HEK293 (cell line): ENCODE measurements around the gene ERBB4.

Experiments
- CTCF ChIA-PET: fragments of 350-600 bp; formaldehyde crosslinking; extraction: SDS; loops from one replicate; lab custom pipeline; 2021; ENCODE audit warnings: antibody characterized with exemption; lab: Yijun Ruan, JAX
- POLR2A ChIA-PET: fragments of 300-600 bp; formaldehyde crosslinking; extraction: SDS; loops from one replicate; lab custom pipeline; 2020; ENCODE audit warnings: antibody characterized with exemption, inconsistent platforms; lab: Yijun Ruan, JAX
- H3K27ac ChIP-seq: fragments of 200-500 bp; sonication (Bioruptor generic); 2 replicates; pipeline ENCODE4 v1.5.1; 2014; ENCODE audit warnings: low read depth, low read length, control low read depth, inconsistent platforms; ENCODE audit errors: extremely low read depth
- H3K36me3 ChIP-seq, 2 experiments: fragments of 200-500 bp in 1 of 2; sonication (Bioruptor generic) in 1 of 2; 1 replicate in 1 of 2; 2 replicates in 1 of 2; pipeline ENCODE4 v1.5.1; 2014 to 2017; ENCODE audit warnings: inconsistent platforms in 2 of 2, low read length in 2 of 2; ENCODE audit not compliant: control insufficient read depth in 2 of 2, insufficient read depth in 1 of 2
- H3K4me1 ChIP-seq: fragments of 200-500 bp; sonication (Bioruptor generic); 2 replicates; pipeline ENCODE4 v1.5.1; 2014; ENCODE audit warnings: mild to moderate bottlenecking, low read length, inconsistent platforms; ENCODE audit not compliant: control insufficient read depth, insufficient read depth
- H3K4me3 ChIP-seq: 2 replicates; pipeline ENCODE4 v1.5.1; 2011; ENCODE audit warnings: low read depth, mild to moderate bottlenecking, control low read depth, low read length, moderate library complexity
- H3K9me3 ChIP-seq: fragments of 200-500 bp; sonication (Bioruptor generic); 2 replicates; pipeline ENCODE4 v1.5.1; 2014; ENCODE audit warnings: low read depth, low read length, inconsistent platforms; ENCODE audit not compliant: control insufficient read depth, insufficient read depth
- ATF2 ChIP-seq: fragments of 450-650 bp; formaldehyde crosslinking; IDR thresholded peaks from 2 replicates; pipeline ENCODE4 v1.5.1; 2016; ENCODE audit warnings: missing biosample characterization, missing genetic modification characterization, low read depth
- EGR2 ChIP-seq: fragments of 450-650 bp; formaldehyde crosslinking; IDR thresholded peaks from 2 replicates; pipeline ENCODE4 v1.5.1; 2016; ENCODE audit warnings: low read depth, missing biosample characterization, missing genetic modification characterization
- GLIS1 ChIP-seq: fragments of 450-650 bp; formaldehyde crosslinking; IDR thresholded peaks from 2 replicates; pipeline ENCODE4 v1.5.1; 2016; ENCODE audit warnings: missing biosample characterization, missing genetic modification characterization
- HOXC10 ChIP-seq: sonication (generic); formaldehyde crosslinking; IDR thresholded peaks from 2 replicates; pipeline ENCODE4 v1.8.1; 2023; ENCODE audit warnings: mild to moderate bottlenecking, missing genetic modification reagents
- MEIS1 ChIP-seq: sonication (generic); formaldehyde crosslinking; IDR thresholded peaks from 2 replicates; pipeline ENCODE4 v1.8.1; 2022; ENCODE audit warnings: missing genetic modification reagents, mild to moderate bottlenecking, borderline replicate concordance
- PBX3 ChIP-seq: sonication (generic); formaldehyde crosslinking; IDR thresholded peaks from 2 replicates; pipeline ENCODE4 v1.8.1; 2022; ENCODE audit warnings: mild to moderate bottlenecking, moderate library complexity, missing genetic modification reagents
- YY1 ChIP-seq: fragments of 450-650 bp; formaldehyde crosslinking; IDR thresholded peaks from 2 replicates; pipeline ENCODE4 v1.5.1; 2018; ENCODE audit warnings: missing biosample characterization, missing genetic modification characterization
- ZBTB1 ChIP-seq: fragments of 450-650 bp; formaldehyde crosslinking; IDR thresholded peaks from 2 replicates; pipeline ENCODE4 v1.5.1; 2016; ENCODE audit warnings: missing biosample characterization, missing genetic modification characterization
- ZBTB49 ChIP-seq: fragments of 450-650 bp; formaldehyde crosslinking; IDR thresholded peaks from 2 replicates; pipeline ENCODE4 v1.5.1; 2016; ENCODE audit warnings: missing biosample characterization, missing genetic modification characterization, low read depth
- ZBTB6 ChIP-seq: fragments of 450-650 bp; formaldehyde crosslinking; IDR thresholded peaks from 2 replicates; pipeline ENCODE4 v1.5.1; 2017; ENCODE audit warnings: missing biosample characterization, missing genetic modification characterization
- ZNF10 ChIP-seq: fragments of 450-650 bp; formaldehyde crosslinking; IDR thresholded peaks from 2 replicates; pipeline ENCODE4 v1.5.1; 2017; ENCODE audit warnings: missing biosample characterization, missing genetic modification characterization
- ZNF121 ChIP-seq: fragments of 450-650 bp; formaldehyde crosslinking; IDR thresholded peaks from 2 replicates; pipeline ENCODE4 v1.5.1; 2016; ENCODE audit warnings: missing biosample characterization, missing genetic modification characterization
- ZNF155 ChIP-seq: fragments of 450-650 bp; formaldehyde crosslinking; IDR thresholded peaks from 2 replicates; pipeline ENCODE4 v1.5.1; 2016; ENCODE audit warnings: missing biosample characterization, missing genetic modification characterization
- ZNF157 ChIP-seq: fragments of 450-650 bp; formaldehyde crosslinking; IDR thresholded peaks from 2 replicates; pipeline ENCODE4 v1.5.1; 2016; ENCODE audit warnings: missing biosample characterization, missing genetic modification characterization
- ZNF18 ChIP-seq: fragments of 450-650 bp; formaldehyde crosslinking; IDR thresholded peaks from 2 replicates; pipeline ENCODE4 v1.5.1; 2016; ENCODE audit warnings: missing biosample characterization, missing genetic modification characterization
- ZNF2 ChIP-seq: fragments of 450-650 bp; formaldehyde crosslinking; IDR thresholded peaks from 2 replicates; pipeline ENCODE4 v1.5.1; 2016; ENCODE audit warnings: missing biosample characterization, missing genetic modification characterization
- ZNF221 ChIP-seq: fragments of 450-650 bp; formaldehyde crosslinking; IDR thresholded peaks from 2 replicates; pipeline ENCODE4 v1.5.1; 2017; ENCODE audit warnings: missing biosample characterization, missing genetic modification characterization, borderline replicate concordance
- ZNF239 ChIP-seq: fragments of 450-650 bp; formaldehyde crosslinking; IDR thresholded peaks from 2 replicates; pipeline ENCODE4 v1.5.1; 2016; ENCODE audit warnings: missing biosample characterization, missing genetic modification characterization
- ZNF274 ChIP-seq, 2 experiments: fragments of 200-500 bp in 1 of 2; fragments of 450-650 bp in 1 of 2; sonication (Bioruptor generic) in 1 of 2; formaldehyde crosslinking in 1 of 2; IDR thresholded peaks; 2 replicates each; pipeline versions ENCODE4 v1.5.1 to v1.6.1; 2014 to 2016; ENCODE audit warnings: borderline replicate concordance in 1 of 2, inconsistent platforms in 1 of 2, low read length in 1 of 2, missing biosample characterization in 1 of 2, missing genetic modification characterization in 1 of 2
- ZNF324 ChIP-seq: fragments of 450-650 bp; formaldehyde crosslinking; IDR thresholded peaks from 2 replicates; pipeline ENCODE4 v1.5.1; 2016; ENCODE audit warnings: missing biosample characterization, missing genetic modification characterization
- ZNF433 ChIP-seq: fragments of 450-650 bp; formaldehyde crosslinking; IDR thresholded peaks from 2 replicates; pipeline ENCODE4 v1.5.1; 2016; ENCODE audit warnings: missing biosample characterization, missing genetic modification characterization, low read depth
- ZNF488 ChIP-seq: fragments of 450-650 bp; formaldehyde crosslinking; IDR thresholded peaks from 2 replicates; pipeline ENCODE4 v1.5.1; 2016; ENCODE audit warnings: missing biosample characterization, missing genetic modification characterization
- ZNF76 ChIP-seq: fragments of 450-650 bp; formaldehyde crosslinking; IDR thresholded peaks from 2 replicates; pipeline ENCODE4; 2016; ENCODE audit warnings: low read depth, missing biosample characterization, missing genetic modification characterization, borderline replicate concordance

ERBB4 gene

GRCh38 chr2:212265777-212266176 is 272.8 kb downstream of the ERBB4 start:
- Histone ChIP-seq H3K9me3 (no peaks in the 10 kb centered on the region), H3K36me3 (no peaks in the 10 kb centered on the region), H3K4me1 (no peaks in the 10 kb centered on the region), H3K4me3 (no peak overlapping the region), H3K27ac (no peak overlapping the region)
- ChIA-PET CTCF (interaction anchor here (0.7 to 1.2 kb wide), 2 partner anchors 23 to 521 kb away, joined by 3 read pairs; no protein-coding TSS in a partner anchor), POLR2A (no interaction called here)
- TF ChIP-seq ZBTB49 (tag by site-specific recombination) (no peak), GLIS1 (tag by site-specific recombination) (no peak), ZBTB1 (tag by site-specific recombination) (no peak), MEIS1 (CRISPR knock-in tag) (no peak), ZNF155 (tag by site-specific recombination) (no peak), PBX3 (CRISPR knock-in tag) (no peak), ZNF274 (IDR thresholded peaks at IDR 0.05; ENCODE audit: low read length) (no peak), ZNF274 (tag by site-specific recombination; IDR thresholded peaks at IDR 0.05; ENCODE audit: borderline replicate concordance) (no peak), ZNF324 (tag by site-specific recombination) (no peak), YY1 (no peak), ZNF18 (tag by site-specific recombination) (no peak), ZNF433 (tag by site-specific recombination) (no peak)

- ChIA-PET POLR2A (no interaction called here), CTCF (no interaction called here)
- Histone ChIP-seq H3K4me1 (no peaks in the 10 kb centered on the region), H3K9me3 (no peaks in the 10 kb centered on the region), H3K36me3 (no peaks in the 10 kb centered on the region), H3K27ac (no peak overlapping the region), H3K4me3 (no peak overlapping the region)
- TF ChIP-seq ZNF274 (IDR thresholded peaks at IDR 0.05; ENCODE audit: low read length), result no peak
- TF ChIP-seq ZNF274 (tag by site-specific recombination; IDR thresholded peaks at IDR 0.05; ENCODE audit: borderline replicate concordance), result no peak
Measured at GRCh38 chr2:212264187-212264586, 274.4 kb downstream of the ERBB4 start.

GRCh38 chr2:212259226-212259625 is 279.4 kb downstream of the ERBB4 start:
- POLR2A ChIA-PET, result interaction anchor here (0.7 kb wide), 1 partner anchor 37 kb away, joined by 3 read pairs; no protein-coding TSS in a partner anchor
- no peak overlapping the region for H3K27ac ChIP-seq
- peaks cover 7% of the 10 kb centered on the region for H3K4me1 ChIP-seq
- no peaks in the 10 kb centered on the region for H3K9me3 ChIP-seq
- CTCF ChIA-PET, result no interaction called here
- no peaks in the 10 kb centered on the region for H3K36me3 ChIP-seq
- H3K4me3 ChIP-seq, result no peak overlapping the region
- TF ChIP-seq EGR2 (tag by site-specific recombination) (no peak), ZNF121 (no peak), ZNF239 (tag by site-specific recombination) (no peak), ATF2 (tag by site-specific recombination) (no peak), YY1 (no peak), ZNF10 (no peak), ZNF76 (tag by site-specific recombination) (no peak), HOXC10 (CRISPR knock-in tag) (no peak), ZBTB6 (tag by site-specific recombination) (no peak), ZNF2 (no peak), ZNF157 (tag by site-specific recombination) (no peak), ZNF221 (no peak), ZNF488 (tag by site-specific recombination) (no peak)
